GM12875 (cell line): ENCODE results near the gene YKT6.

Experiments
- H3K4me3 ChIP-seq: one replicate; pipeline ENCODE4 v1.5.1; 2011; ENCODE audit warnings: low read depth, low read length, control low read depth
- TF ChIP-seq, protein P1 (sequence below): IDR thresholded peaks from 2 replicates; pipeline ENCODE4 v1.5.1; 2011; ENCODE audit warnings: low read depth, mild to moderate bottlenecking, control low read depth, inconsistent platforms, low read length, moderate library complexity, borderline replicate concordance; ENCODE audit not compliant: insufficient read depth

The YKT6 gene

DNA sequence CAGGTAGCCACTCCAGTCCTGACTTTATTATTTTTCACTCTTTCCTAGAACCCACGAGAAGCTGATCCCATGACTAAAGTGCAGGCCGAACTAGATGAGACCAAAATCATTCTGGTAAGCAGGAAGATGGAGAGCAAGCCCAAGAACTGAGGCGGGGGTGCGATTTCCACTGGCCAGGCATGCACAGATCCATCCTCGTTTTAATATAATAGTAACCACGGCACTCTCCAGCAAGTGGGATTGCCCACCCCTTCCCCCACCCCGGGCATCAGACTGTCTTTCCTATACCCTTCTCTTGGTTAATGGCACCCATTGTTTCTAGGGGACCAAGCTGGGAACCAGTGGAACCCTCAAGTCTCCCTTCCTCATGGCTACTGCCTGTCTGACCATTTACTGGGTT is 7.3 kb downstream of the YKT6 start:
- TF ChIP-seq, protein P1, sequence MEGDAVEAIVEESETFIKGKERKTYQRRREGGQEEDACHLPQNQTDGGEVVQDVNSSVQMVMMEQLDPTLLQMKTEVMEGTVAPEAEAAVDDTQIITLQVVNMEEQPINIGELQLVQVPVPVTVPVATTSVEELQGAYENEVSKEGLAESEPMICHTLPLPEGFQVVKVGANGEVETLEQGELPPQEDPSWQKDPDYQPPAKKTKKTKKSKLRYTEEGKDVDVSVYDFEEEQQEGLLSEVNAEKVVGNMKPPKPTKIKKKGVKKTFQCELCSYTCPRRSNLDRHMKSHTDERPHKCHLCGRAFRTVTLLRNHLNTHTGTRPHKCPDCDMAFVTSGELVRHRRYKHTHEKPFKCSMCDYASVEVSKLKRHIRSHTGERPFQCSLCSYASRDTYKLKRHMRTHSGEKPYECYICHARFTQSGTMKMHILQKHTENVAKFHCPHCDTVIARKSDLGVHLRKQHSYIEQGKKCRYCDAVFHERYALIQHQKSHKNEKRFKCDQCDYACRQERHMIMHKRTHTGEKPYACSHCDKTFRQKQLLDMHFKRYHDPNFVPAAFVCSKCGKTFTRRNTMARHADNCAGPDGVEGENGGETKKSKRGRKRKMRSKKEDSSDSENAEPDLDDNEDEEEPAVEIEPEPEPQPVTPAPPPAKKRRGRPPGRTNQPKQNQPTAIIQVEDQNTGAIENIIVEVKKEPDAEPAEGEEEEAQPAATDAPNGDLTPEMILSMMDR, result no peak
- no peak overlapping the region for H3K4me3 ChIP-seq

GRCh38 chr7:44210107-44210506 is 9.3 kb downstream of the YKT6 start:
- TF ChIP-seq, protein P1, result no peak
- H3K4me3 ChIP-seq, result no peak overlapping the region

GRCh38 chr7:44211126-44211675 is 10.4 kb downstream of the YKT6 start:
- TF ChIP-seq, protein P1, result no peak
- H3K4me3 ChIP-seq, result no peak overlapping the region

DNA sequence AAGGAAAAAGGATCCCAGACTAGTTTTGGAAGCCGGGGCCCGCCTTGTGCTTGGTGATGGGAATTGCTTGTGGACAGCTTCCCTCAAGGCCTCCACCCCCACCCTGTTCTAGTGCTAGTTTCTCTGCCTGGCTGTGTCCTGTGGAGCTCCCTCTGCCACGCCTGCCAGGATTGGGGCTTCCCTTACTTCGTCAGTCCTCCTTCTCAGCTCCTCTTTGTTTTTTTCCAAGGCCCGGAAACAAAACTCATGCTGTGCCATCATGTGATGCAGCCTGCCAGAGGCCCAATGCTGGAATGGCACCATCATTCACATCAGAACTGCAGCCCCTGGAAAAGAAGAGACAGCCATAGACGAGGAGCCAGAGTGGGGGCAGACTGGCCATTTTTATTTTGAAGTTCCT is 11.2 kb downstream of the YKT6 start:
- TF ChIP-seq, protein P1, result no peak

GRCh38 chr7:44212581-44213184 is 11.9 kb downstream of the YKT6 start:
- no peak overlapping the region for H3K4me3 ChIP-seq
- TF ChIP-seq, protein P1, result no peak

More for the DNA sequence above, 11.2 kb downstream of the YKT6 start:
- H3K4me3 ChIP-seq, result no peak overlapping the region

DNA sequence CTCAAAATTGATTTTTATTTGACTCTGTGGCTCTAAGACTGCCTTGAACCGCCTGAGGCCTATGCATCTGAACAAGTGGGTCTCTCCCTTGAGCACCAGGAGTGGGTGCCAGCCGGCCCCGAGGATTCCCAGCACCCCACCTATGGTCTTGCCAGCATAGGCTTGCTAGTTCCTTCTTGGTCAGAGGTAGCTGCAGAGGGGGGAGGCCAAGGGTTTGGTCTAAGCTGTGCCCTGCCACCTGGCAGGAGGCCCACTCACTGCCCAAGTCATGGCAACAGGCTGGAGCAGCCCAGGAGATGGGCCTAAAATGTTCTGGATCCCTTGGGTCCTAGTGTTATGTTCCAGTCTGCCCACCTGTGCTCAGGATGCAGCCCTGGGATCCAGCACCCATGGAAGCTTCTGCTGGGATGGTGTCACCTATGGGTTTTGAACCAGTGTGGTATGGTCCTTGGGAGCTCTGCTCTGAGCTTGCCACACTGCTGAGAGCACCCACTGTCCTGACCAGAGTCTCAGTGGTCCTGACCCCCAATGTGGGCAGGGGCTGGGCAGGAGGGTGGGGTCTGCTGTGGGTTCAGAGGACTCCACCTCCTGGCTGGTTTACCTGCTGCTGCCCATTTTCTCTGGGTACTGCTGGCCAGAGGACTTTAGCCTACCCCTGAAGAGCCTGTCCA is 12.6 kb downstream of the YKT6 start:
- TF ChIP-seq, protein P1, result no peak
- H3K4me3 ChIP-seq, result no peak overlapping the region
